GM12891 (cell line): ENCODE data around the gene BDH2.

ENCODE experiments used
- POLR2A ChIP-seq: IDR thresholded peaks from 2 replicates; pipeline ENCODE4 v1.6.1; 2011; ENCODE audit warnings: low read depth, low read length, control low read depth
- POLR2AphosphoS5 ChIP-seq: IDR thresholded peaks from 2 replicates; pipeline ENCODE4 v1.6.1; 2011; ENCODE audit warnings: low read depth, low read length, control low read depth
- POU2F2 ChIP-seq: IDR thresholded peaks from 2 replicates; pipeline ENCODE4 v1.6.1; 2011; ENCODE audit warnings: low read depth, mild to moderate bottlenecking, control low read depth, low read length, moderate library complexity
- SPI1 ChIP-seq: IDR thresholded peaks from 2 replicates; pipeline ENCODE4 v1.6.1; 2011; ENCODE audit warnings: low read depth, low read length, control low read depth
- TAF1 ChIP-seq: IDR thresholded peaks from 2 replicates; pipeline ENCODE4 v1.6.1; 2011; ENCODE audit warnings: low read depth, low read length, control low read depth

DNA sequence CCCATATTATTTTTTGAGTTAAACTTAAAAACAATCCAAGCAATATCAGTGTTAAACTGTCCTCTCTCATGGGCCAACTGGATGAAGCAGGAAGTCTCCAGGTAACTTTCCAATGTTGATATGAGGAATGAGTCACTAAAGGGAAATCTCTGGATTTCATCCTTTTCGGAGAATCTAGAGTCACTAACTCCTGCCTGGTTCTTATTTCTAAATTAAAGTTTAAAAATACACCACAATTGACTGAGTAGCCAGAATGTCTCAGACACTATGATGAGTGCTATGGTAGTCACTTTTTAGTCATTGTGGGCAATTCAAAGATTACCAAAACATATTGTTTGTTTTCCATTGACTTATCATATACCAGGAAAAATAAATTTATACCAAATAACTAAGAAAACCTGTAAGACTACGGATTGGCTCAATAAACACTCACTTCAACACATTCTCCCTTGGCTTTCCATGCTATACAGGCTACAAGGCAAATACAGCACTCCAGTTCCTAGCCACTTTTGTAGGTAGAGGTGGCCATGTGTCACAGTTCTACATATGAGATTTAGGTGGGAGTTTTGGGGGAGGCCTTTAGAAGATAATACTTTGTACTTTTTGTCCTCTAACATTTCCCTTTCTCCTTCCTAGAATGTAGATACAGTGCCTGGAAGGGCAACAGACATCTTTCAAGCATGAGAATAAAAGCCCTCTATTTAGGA, 31.6 kb downstream of the BDH2 start:
- TF ChIP-seq POLR2AphosphoS5: no peak
- no peak for TF ChIP-seq POLR2A
- no peak for TF ChIP-seq SPI1
- no peak for TF ChIP-seq TAF1
- TF ChIP-seq POU2F2: no peak
